ENCODE results near the gene CDS2. TPM values are rescaled to one million over a fixed set of nuclear protein-coding genes. Genes with fewer than 3 reads are reported as not detected.
A peak's percentile ranks its signal among the peaks of the same experiment; 100 is the strongest.

CDS2 gene
- total RNA-seq, 3 donors from 2014 or later = 31.3 to 37.6 (median 35.3) TPM

DNA sequence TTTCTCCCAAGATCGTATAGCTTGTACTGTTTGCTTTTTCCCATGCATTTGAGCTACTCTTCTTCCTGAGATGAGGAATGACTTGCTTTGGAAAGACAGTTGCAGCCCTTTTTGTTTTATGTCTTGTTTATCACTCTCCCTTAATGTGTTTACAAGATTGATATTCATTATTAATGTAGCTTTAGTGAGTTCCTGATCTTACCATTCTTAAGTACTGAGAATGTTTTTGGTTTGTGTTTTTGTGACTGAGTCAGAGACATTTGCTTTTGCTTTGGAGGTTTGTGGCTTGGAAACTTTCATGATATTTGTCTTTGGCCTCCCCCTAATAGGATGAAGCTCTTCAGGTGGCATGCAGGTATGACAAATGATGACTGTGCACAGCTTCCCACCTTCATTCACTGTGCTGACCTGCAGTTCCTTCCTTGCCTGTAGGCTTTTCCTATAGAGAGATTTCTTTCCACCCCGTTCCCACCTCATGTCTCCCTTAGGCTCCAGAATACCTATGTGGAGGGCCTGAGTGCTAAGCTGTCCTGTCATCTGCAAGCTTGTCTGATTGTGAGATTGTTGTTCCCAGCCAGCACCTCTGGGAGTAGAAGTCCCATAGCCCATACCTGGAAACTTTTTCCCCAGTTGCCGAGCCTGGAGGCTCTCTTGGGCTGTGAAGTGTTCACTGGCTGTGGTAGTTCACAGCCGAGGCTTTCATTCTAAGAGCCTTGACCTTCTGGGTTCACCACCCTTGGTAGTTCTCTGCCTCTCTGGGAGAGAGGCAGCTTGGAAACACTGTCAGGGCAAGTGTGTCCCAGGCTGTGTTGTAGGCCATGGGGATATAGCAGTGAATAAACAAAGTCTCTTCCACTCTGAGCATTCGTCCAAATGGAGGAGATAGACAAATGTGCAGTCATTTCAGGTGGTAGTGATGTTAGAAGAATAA is 27.1 kb downstream of the CDS2 start:
- Mint-ChIP-seq H3K36me3 (ENCODE audit: insufficient read depth) (peaks cover 16% of the 10 kb centered on the region), H3K4me3 (no peak overlapping the region), H3K27me3 (ENCODE audit: low read depth) (no peaks in the 10 kb centered on the region), H3K4me1 (ENCODE audit: low read depth) (peaks cover 60% of the 10 kb centered on the region), H3K9me3 (no peaks in the 10 kb centered on the region)
- peak; percentile 80 to 88 for ATAC-seq
- no peak for DNase-seq

DNA sequence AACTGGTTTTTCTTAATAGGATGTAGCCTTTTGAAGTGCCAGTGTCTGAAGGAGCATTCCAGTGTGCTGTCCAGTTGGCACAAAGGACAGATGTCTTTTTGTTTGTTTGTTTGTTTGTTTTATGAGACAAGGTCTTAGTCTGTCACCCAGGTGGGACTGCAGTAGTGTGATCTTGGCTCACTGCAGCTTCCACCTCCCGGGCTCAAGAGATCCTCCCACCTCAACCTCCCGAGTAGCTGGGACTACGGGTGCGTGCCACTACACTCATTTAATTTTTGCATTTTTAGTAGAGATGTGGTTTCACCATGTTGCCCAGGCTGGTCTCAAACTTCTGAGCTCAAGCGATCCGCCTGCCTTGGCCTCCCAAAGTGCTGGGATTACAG is 27.7 kb downstream of the CDS2 start:
- Mint-ChIP-seq H3K4me1 (ENCODE audit: low read depth) (peaks cover 60% of the 10 kb centered on the region), H3K9me3 (no peaks in the 10 kb centered on the region), H3K27me3 (ENCODE audit: low read depth) (no peaks in the 10 kb centered on the region), H3K4me3 (no peak overlapping the region), H3K36me3 (ENCODE audit: insufficient read depth) (peaks cover 16% of the 10 kb centered on the region)
- ATAC-seq (no peak), DNase-seq (no peak)

DNA sequence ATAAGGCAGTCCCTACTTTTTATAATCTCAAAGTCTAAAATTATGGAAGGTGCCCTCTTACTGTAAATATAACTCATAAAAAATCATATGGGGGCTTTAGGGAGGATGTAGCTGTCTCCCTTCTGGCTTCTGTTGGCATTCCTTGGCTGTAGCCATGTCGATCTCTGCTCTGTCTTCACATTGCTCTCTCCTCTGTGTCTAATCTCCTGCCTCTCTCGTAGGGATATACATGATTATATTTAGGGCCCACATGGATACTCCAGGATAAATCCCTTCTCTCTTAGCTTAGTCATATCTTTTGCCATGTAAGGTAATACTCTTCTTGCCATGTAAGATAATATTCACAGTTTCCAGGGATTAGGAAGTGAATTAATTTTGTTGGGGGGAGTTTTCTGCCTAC is 28.6 kb downstream of the CDS2 start:
- peaks cover 16% of the 10 kb centered on the region for H3K36me3 Mint-ChIP-seq (ENCODE audit: insufficient read depth)
- ATAC-seq = no peak
- H3K4me3 Mint-ChIP-seq = no peak overlapping the region
- no peak for DNase-seq
- peaks cover 56% of the 10 kb centered on the region for H3K4me1 Mint-ChIP-seq (ENCODE audit: low read depth)
- H3K27me3 Mint-ChIP-seq (ENCODE audit: low read depth) = no peaks in the 10 kb centered on the region
- H3K9me3 Mint-ChIP-seq = no peaks in the 10 kb centered on the region

DNA sequence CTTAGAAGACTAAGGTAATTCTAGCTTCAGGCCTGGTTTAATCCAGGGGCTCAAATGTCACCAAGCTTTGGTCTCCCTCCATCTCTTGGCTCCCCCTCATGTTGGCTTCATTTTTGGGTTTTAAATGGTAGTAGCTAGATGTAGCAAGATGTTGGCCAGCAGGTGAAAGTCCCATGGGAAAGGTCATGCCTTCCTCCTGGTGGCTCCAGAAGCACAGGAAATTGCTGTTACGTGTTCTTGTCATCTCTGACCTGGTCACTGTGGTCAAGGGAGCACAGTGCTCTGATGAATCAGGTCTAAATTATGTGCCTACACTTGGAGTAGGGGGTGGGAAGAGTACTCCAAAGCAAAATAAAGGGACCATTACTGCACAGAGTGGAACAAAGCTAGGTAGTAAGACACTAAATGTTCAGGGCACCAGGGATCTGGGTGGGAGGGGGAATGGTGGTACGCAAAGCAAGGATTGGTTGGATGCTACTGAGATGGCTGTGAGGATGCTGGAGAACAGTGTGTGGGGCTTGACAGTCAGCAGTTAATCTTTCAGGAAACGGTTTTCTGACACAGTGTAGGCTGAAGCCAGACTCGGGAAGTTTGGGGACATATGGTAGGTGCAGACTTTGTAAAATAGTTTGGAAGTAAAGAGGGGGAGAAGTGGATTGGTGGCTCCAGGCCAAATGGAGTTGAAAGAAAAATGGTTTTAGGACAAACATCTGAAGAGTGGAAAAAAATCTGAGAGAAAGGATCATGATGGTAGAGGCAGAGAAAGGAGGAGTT is 30.1 kb downstream of the CDS2 start:
- Mint-ChIP-seq H3K27me3 (ENCODE audit: low read depth) (no peaks in the 10 kb centered on the region), H3K4me3 (no peak overlapping the region), H3K9me3 (no peaks in the 10 kb centered on the region), H3K36me3 (ENCODE audit: insufficient read depth) (peaks cover 16% of the 10 kb centered on the region), H3K4me1 (ENCODE audit: low read depth) (peaks cover 64% of the 10 kb centered on the region)
- ATAC-seq = no peak
- DNase-seq = no peak

DNA sequence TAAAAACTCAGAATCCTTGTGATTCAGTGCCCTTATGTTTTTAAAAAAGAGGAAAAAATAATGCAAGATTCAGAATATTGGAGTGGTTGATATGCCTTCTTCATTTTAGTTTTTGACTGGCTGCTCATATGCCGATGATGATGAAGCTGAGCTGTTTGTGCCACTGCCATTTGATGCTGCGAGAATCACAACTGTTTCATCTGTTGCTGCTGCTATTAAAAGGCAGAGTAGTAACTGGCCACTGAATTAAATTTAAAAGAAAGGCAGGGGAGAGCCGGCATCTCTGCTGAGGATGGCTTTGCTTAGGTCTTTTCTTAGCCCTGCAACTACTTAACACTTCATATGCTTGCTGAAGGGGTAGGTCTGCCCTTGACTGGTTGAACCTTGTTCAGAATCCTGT is 33.1 kb downstream of the CDS2 start:
- H3K4me1 Mint-ChIP-seq (ENCODE audit: low read depth) = peaks cover 57% of the 10 kb centered on the region
- no peaks in the 10 kb centered on the region for H3K27me3 Mint-ChIP-seq (ENCODE audit: low read depth)
- H3K36me3 Mint-ChIP-seq (ENCODE audit: insufficient read depth) = peaks cover 4% of the 10 kb centered on the region
- no peak overlapping the region for H3K4me3 Mint-ChIP-seq
- no peaks in the 10 kb centered on the region for H3K9me3 Mint-ChIP-seq
- no peak for DNase-seq
- no peak for ATAC-seq

DNA sequence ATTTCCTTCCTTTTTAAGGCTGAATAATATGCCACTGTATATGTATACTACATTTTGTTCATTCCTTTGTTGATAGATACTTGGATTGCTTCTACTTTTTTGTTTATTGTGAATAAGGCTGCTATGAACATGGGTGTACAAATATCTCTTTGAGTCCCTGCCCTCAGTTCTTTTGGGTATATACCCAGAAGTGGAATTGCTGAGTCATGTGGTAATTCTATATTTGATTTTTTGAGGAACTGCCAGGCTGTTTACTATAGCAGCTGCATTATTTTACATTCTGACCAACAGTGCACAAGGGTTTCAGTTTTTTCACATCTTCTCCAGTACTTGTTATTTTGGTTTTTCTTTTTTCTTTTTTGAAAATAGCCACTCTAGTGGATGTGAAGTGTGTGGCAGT is 34.1 kb downstream of the CDS2 start:
- ATAC-seq = no peak
- Mint-ChIP-seq H3K36me3 (ENCODE audit: insufficient read depth) (peaks cover 3% of the 10 kb centered on the region), H3K9me3 (no peaks in the 10 kb centered on the region), H3K27me3 (ENCODE audit: low read depth) (no peaks in the 10 kb centered on the region), H3K4me1 (ENCODE audit: low read depth) (peaks cover 56% of the 10 kb centered on the region), H3K4me3 (no peak overlapping the region)
- no peak for DNase-seq

DNA sequence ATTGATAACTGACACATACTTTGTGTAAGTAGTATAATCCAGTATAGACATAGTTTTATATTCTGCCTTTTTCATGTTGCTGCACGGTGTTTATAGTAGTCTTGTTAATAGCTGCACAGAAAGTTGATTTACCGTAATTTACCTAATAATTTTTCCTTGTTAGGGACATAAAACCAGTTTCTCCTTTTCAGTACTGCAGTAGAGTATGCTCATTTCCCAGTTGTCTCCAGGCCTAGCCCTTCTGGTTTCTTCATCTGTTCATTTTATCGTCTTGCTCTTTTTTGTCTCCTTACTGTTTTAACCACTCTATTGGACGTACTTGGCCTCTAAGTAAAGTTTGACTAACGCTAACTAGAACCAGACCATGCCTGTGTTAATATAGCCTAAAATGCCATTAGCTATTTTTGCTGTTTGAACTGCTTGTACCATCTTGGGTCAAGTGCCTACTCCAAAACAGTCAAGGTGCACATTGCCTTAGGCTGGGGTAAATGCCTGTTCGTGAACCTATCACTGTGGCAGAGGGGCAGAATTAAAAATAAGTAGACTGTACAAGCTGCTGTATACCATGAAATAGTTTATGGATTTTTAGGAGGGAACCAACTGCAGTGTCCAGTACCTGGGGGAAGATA is 34.8 kb downstream of the CDS2 start:
- DNase-seq (no peak), ATAC-seq (no peak)
- Mint-ChIP-seq H3K4me3 (no peak overlapping the region), H3K27me3 (ENCODE audit: low read depth) (no peaks in the 10 kb centered on the region), H3K4me1 (ENCODE audit: low read depth) (peaks cover 58% of the 10 kb centered on the region), H3K9me3 (no peaks in the 10 kb centered on the region), H3K36me3 (ENCODE audit: insufficient read depth) (peaks cover 3% of the 10 kb centered on the region)

DNA sequence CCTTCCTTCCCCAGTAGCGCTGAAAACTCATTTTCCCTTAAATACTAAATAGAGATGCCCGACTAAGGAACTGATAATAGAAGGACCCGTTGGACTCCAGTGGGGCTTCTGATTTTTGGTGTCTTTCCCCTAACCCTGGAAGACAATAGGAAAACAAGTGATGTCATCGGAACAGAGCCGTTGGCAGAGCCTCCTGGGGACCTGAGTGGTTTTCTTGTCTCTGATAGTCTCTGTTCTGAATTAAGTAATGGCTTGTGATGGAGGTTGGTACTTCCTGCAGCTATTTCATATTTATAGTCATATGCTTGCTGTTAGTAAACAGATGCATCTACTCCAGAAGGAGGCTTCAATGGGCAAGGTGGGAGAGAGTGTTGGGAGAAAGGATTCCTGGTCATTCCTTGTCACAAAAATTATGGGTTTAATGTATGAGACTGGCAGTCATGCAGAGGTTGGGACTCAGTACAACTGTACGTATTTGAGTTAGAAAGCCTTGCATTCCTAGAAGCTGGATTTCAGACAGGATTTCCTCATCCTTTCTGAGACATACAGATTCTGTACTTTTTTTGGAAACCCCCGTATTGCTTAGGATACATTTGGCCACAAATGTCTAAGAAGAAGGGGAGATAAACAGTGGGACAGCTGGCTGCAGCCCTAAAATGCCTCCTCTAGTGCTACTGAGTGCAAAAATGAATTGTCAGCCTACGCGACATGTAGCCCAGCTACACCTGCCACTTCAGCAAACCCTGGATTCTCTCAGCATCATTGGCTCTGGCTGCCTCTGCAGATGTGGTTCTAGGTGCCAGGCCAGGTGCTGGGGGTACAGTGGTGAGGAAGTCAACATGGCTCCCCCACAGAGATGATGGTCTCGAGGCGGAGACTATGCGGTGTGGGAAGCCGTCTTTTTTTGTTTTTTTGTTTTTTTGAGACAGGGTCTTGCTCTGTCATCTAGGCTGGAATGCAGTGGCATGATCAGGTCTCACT is 38.1 kb downstream of the CDS2 start:
- H3K27me3 Mint-ChIP-seq (ENCODE audit: low read depth) = no peaks in the 10 kb centered on the region
- H3K9me3 Mint-ChIP-seq = no peaks in the 10 kb centered on the region
- H3K4me1 Mint-ChIP-seq (ENCODE audit: low read depth) = peaks cover 76% of the 10 kb centered on the region
- H3K36me3 Mint-ChIP-seq (ENCODE audit: insufficient read depth) = peaks cover 1% of the 10 kb centered on the region
- DNase-seq (no peak), ATAC-seq (no peak)
- H3K4me3 Mint-ChIP-seq = no peak overlapping the region

DNA sequence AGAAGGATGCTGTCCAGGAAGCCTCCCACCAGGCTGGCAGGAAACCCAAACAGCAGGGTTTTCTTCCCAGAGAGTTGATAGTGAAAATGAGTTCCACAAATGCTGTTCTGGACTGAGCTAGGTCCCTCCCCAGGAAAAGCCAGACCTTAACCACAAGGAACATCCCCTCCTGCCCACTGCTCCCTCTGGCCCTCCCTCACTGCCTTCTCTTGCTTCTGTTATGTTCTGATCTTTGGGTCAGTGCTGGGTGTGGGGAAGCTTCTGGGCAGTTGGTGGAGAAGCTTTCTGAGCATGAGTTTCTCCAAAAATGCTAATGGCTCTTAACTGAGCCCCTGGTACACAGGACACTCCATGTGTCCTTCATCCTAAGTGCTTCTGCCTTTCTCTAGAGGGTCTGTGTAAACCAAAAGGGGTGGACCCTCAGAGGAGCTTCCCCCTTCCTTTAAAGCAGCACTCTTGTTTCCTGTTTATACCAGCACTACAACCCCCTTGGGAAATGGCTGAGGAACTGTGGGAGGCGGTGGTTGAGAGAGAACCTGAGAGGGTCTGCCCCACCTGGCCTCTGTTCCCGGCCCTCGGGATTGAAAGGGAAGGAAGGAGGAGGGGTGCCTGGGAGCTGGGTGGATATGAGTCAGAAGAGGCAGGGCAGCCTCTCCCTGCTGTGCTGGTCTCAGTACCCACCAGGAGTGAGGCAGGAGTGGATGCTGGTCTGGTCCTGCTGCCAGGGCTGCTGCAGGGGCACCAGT is 42.0 kb downstream of the CDS2 start:
- Mint-ChIP-seq H3K4me1 (ENCODE audit: low read depth) (peaks cover 72% of the 10 kb centered on the region), H3K4me3 (peak overlapping the region; percentile 24), H3K36me3 (ENCODE audit: insufficient read depth) (peaks cover 1% of the 10 kb centered on the region), H3K9me3 (no peaks in the 10 kb centered on the region), H3K27me3 (ENCODE audit: low read depth) (no peaks in the 10 kb centered on the region)
- peak; percentile 34 to 41 for ATAC-seq
- DNase-seq = no peak

DNA sequence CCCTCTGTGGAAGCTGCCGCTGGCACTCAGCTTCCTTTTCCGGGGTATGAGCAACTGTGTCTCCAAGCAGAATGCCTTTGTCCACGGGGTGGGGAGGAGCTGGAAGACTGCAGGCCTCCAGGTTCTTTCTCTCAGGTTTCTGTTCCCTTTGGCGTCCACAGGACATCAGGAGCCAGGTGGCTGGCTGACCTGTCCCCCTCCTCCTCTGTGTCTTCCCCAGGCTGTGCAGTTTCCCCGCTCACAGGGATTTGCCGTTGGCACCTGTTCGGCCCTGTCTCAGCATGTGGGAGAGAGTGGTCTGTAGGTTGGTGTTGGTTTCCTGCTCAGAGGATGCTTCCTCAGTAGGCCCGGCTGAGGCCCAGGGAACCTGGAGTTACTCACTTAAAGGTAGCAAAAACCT is 43.5 kb downstream of the CDS2 start:
- Mint-ChIP-seq H3K36me3 (ENCODE audit: insufficient read depth) (peaks cover 6% of the 10 kb centered on the region), H3K9me3 (no peaks in the 10 kb centered on the region), H3K4me3 (no peak overlapping the region), H3K27me3 (ENCODE audit: low read depth) (no peaks in the 10 kb centered on the region), H3K4me1 (ENCODE audit: low read depth) (peaks cover 60% of the 10 kb centered on the region)
- ATAC-seq = no peak
- DNase-seq = no peak

DNA sequence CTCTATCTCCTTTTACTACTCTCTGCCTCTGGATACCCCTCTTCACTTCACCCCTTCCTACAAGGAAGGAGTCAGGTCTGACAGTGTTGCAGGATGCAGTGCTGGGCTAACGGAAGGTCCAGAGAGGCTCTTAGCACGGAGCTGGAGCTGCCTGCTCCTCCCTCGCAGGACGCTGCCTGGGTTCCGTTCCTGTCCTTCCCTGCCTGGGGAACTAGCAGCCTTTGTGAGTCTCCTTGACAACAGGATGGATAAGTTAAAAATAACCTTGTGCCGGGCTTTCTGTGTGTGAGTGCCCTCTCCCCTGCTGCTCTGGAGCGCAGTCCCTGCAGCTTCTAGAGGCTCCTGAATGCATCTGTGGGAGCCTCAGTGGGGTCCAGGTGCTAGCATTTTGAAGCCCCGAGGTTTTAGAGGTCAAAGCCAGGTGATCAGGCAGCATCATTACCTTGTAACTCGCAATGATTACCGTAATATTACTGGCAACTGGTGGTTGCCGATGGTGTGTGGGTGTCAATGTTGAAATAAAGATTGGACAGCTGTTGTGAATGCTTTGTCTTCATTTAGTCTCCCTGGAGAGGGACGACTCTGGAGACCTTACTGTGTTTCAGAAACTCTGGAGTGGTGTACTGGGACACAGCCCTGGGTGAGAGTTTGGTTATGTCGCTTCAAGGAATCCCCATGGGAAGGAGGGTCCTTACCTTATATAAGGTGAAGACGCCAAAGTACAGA is 44.4 kb downstream of the CDS2 start:
- H3K9me3 Mint-ChIP-seq = no peaks in the 10 kb centered on the region
- ATAC-seq (no peak), DNase-seq (no peak)
- H3K4me1 Mint-ChIP-seq (ENCODE audit: low read depth) = peaks cover 51% of the 10 kb centered on the region
- H3K27me3 Mint-ChIP-seq (ENCODE audit: low read depth) = no peaks in the 10 kb centered on the region
- peaks cover 7% of the 10 kb centered on the region for H3K36me3 Mint-ChIP-seq (ENCODE audit: insufficient read depth)
- no peak overlapping the region for H3K4me3 Mint-ChIP-seq

DNA sequence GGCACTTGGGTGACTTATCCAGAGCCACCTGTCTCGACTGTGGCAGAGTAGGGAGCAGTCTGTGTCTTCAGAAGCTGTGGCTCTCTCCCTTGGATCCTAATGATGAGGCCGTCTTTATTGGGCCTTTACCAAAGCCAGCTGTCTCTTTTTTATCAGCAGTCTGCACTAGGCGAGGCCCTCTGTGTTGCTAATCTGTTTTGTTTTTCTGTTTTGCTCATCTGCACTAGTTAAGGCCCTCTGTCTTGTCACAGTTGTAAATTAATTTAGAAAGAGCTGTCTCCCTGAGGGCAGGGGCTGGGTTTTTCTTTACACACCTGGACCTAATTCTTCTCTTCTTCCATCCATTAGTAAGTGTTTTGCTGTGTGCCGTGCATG is 45.0 kb downstream of the CDS2 start:
- H3K4me3 Mint-ChIP-seq = no peak overlapping the region
- ATAC-seq (no peak), DNase-seq (no peak)
- peaks cover 45% of the 10 kb centered on the region for H3K4me1 Mint-ChIP-seq (ENCODE audit: low read depth)
- peaks cover 12% of the 10 kb centered on the region for H3K36me3 Mint-ChIP-seq (ENCODE audit: insufficient read depth)
- no peaks in the 10 kb centered on the region for H3K27me3 Mint-ChIP-seq (ENCODE audit: low read depth)
- H3K9me3 Mint-ChIP-seq = no peaks in the 10 kb centered on the region

DNA sequence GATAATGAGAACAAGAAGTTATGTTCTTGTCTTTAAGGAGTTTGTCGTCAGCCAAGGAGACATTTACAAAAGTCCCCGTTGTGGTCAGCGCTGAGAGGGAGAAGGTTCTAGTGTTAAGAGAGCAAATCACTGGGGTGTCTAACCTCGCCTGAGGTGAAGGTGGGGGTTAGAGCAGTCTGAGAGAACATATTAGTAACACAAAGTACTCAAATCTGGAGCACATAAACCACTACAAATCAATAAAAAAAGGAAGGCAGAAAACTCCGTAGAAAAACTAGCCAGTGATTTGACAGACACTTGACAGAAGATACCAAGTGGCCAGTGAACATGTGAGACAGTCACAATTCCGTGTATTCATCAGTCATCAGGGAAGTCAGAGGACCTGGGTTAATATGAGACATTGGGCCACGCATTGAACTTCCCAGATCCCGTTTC is 45.4 kb downstream of the CDS2 start:
- Mint-ChIP-seq H3K36me3 (ENCODE audit: insufficient read depth) (peaks cover 12% of the 10 kb centered on the region), H3K27me3 (ENCODE audit: low read depth) (no peaks in the 10 kb centered on the region), H3K9me3 (no peaks in the 10 kb centered on the region), H3K4me1 (ENCODE audit: low read depth) (peaks cover 41% of the 10 kb centered on the region), H3K4me3 (no peak overlapping the region)
- no peak for ATAC-seq
- DNase-seq = no peak

Measured in activated T-cell treated with anti-CD3 and anti-CD28 coated beads, Interleukin-2, amount 50 U/mL, for 4 hours (primary cell).